ENCODE measurements around the gene CTBP2. TPM values are rescaled to one million over a fixed set of nuclear protein-coding genes. Genes with fewer than 3 reads are reported as not detected.

Gene CTBP2
- total RNA-seq, 4 donors from 2014 or later = 41.8 to 55.9 (median 47.1) TPM

DNA sequence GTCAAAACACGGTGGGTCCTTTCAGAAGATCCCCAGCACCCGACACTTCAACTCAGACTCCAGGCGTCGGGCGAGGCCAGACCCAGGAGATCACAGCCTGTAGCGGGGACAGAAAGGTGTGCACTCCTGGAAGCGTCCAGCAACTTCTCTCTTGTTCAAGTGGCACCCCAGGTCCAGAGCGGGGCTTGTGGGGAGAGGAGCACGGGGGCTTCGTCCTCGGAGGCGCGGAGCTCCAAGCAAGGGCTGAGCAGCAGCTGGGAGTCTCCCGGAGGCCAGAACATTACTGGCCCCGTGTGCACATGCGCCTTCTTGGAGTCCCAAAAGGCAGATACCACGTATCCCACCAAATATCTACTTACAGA lies 163.5 kb downstream of the CTBP2 start:
- Histone ChIP-seq H3K27ac (no peak overlapping the region), H3K4me1 (peaks cover 0 to 39% (median 26%) of the 10 kb centered on the region in 3 donors), H3K4me3 (no peak overlapping the region), H3K9me3 (no peaks in the 10 kb centered on the region), H3K27me3 (no peaks in the 10 kb centered on the region), H3K36me3 (peaks cover 36 to 100% (median 41%) of the 10 kb centered on the region in 3 donors)
- intact Hi-C loops (cut with DNase I) = loop anchor here (5.0 kb wide), 1 partner anchor 55 kb away; no protein-coding TSS in a partner anchor
- no peak for DNase-seq
- TF ChIP-seq, protein P1, sequence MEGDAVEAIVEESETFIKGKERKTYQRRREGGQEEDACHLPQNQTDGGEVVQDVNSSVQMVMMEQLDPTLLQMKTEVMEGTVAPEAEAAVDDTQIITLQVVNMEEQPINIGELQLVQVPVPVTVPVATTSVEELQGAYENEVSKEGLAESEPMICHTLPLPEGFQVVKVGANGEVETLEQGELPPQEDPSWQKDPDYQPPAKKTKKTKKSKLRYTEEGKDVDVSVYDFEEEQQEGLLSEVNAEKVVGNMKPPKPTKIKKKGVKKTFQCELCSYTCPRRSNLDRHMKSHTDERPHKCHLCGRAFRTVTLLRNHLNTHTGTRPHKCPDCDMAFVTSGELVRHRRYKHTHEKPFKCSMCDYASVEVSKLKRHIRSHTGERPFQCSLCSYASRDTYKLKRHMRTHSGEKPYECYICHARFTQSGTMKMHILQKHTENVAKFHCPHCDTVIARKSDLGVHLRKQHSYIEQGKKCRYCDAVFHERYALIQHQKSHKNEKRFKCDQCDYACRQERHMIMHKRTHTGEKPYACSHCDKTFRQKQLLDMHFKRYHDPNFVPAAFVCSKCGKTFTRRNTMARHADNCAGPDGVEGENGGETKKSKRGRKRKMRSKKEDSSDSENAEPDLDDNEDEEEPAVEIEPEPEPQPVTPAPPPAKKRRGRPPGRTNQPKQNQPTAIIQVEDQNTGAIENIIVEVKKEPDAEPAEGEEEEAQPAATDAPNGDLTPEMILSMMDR (IDR thresholded peaks at IDR 0.05) = no peak
- TF ChIP-seq POLR2A (IDR thresholded peaks at IDR 0.05) = no peak
- WGBS, 2 donors = 89% methylated on average over 14 of the region's 17 CpGs; no CpG with 5 or more reads in 1 of the 2 donors

DNA sequence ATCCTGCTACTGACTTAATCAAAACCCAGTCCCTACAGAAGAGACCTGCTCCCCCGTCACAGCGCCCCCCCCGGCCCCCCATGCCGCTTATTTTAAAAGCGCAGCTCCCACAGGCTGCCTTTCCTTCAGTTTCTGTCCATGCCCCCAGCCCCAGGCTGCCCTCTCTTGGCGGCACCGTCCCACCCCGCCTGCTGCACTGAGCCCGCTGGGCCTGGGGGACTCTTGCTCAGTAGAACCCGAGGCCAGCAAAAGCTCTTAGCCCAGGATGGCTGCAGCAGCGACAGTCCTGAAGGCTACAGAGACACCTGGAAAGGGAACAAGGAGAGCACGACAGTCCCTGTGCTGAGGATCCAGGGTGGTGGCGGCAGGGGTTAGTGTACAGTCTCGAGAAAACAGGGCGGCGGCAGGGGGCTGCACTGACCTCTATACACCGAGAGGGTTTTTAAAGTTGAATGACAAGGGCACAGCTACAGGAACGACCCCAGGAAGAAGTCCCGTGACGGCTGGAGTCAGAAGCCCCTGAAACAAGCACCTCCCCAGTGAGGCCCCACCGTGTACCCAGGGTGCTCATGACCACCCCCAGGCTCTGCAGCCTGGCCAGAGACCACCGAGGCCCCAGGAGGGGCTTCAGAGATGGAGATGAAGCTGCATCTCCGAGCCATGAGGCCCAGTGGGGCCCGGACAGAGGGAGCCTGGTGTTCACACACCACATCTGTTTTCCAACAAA lies 164.1 kb downstream of the CTBP2 start:
- intact Hi-C loops (cut with DNase I) = loop anchor here (5.0 kb wide), 1 partner anchor 56 kb away; no protein-coding TSS in a partner anchor
- Histone ChIP-seq H3K4me1 (peaks cover 0 to 34% (median 21%) of the 10 kb centered on the region in 3 donors), H3K36me3 (peaks cover 41 to 100% (median 41%) of the 10 kb centered on the region in 3 donors), H3K27me3 (no peaks in the 10 kb centered on the region), H3K27ac (no peak overlapping the region), H3K4me3 (no peak overlapping the region), H3K9me3 (no peaks in the 10 kb centered on the region)
- TF ChIP-seq, protein P1 (IDR thresholded peaks at IDR 0.05) = no peak
- TF ChIP-seq POLR2A (IDR thresholded peaks at IDR 0.05) = no peak
- no peak for DNase-seq
- 88 to 94% methylated on average over 10 to 12 of the region's 24 CpGs for WGBS, 2 donors

DNA sequence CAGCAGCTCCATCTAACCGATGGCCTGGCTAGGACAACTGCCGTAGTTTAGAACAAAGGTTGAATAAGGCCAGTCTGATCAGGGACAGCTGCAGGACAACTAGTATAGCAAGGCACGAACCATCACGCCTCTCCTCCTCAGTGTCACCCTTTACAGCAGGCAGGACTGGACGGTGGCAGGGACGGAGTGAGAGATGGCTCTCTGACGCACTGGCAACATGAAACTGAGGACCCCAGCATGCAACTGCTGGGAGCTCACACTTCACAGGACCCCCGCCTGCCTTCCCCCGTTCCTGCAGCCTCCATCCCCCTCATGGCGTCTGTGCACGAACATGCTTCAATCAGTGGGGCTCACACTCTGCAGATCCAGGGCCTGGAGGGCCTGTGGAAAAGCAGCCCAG lies 164.8 kb downstream of the CTBP2 start:
- Histone ChIP-seq H3K36me3 (peaks cover 45 to 100% (median 48%) of the 10 kb centered on the region in 3 donors), H3K4me1 (peaks cover 0 to 27% (median 15%) of the 10 kb centered on the region in 3 donors), H3K27ac (no peak overlapping the region), H3K9me3 (no peaks in the 10 kb centered on the region), H3K27me3 (no peaks in the 10 kb centered on the region), H3K4me3 (no peak overlapping the region)
- intact Hi-C loops (cut with DNase I) = loop anchor here (5.0 kb wide), 1 partner anchor 57 kb away; no protein-coding TSS in a partner anchor
- WGBS, 2 donors = 90 to 93% methylated on average over 10 to 11 of the region's 11 CpGs
- DNase-seq = no peak
- TF ChIP-seq, protein P1 (IDR thresholded peaks at IDR 0.05) = no peak
- TF ChIP-seq POLR2A (IDR thresholded peaks at IDR 0.05) = no peak

DNA sequence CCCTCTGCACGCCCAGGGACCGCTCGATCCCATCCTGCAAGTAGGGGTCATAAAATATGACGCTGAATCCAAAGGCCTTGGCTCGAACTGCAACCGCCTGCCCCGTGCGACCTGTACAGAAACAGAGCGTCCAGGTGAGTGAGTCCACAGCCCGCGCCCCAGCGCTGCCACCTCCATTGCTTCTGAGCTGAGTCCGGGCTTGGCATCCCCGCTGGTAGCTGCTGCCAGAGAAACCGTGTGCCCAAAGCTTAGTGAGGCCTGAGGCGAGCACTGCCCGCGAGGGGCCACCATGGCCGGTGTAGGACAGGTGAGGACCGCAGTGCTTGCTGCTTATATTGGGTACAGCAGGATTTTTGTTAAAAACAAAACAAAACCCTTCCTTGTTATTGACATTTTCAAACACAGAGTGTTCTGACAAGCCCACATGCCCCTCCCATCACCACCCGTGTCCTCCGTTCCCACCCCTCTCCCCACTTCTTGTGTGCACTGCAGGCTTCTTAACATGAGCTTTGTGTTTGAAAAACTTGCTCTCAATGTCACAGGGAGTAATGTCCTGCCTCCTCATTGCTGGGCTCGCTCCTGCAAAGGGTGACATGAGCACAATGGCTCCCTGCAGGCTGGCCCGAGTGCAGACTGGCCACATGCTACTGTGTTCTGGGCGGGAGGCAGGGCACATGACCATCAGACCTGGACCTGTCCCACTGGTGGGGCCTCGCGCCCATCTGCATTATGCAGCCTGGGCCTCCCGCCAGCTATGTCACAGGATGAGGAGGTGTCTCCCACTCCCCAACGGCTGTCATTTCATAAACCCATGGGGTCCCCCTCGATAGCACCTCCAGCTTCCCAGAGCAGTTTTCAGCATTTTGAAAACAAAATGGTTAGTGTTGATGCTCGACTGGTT lies 165.5 kb downstream of the CTBP2 start:
- Histone ChIP-seq H3K27me3 (no peaks in the 10 kb centered on the region), H3K4me3 (no peak overlapping the region), H3K4me1 (peaks cover 0 to 23% (median 10%) of the 10 kb centered on the region in 3 donors), H3K27ac (no peak overlapping the region), H3K36me3 (peaks cover 41 to 100% (median 54%) of the 10 kb centered on the region in 3 donors), H3K9me3 (no peaks in the 10 kb centered on the region)
- 74 to 80% methylated on average over 12 to 26 of the region's 31 CpGs for WGBS, 2 donors
- intact Hi-C loops (cut with DNase I) = loop anchor here (5.0 kb wide), 1 partner anchor 57 kb away; no protein-coding TSS in a partner anchor
- TF ChIP-seq, protein P1 (IDR thresholded peaks at IDR 0.05) = no peak
- TF ChIP-seq POLR2A (IDR thresholded peaks at IDR 0.05) = no peak
- DNase-seq = no peak
